Ureter (tissue), 1 donor: ENCODE measurements around the gene ROR2. TPM values are rescaled to one million over a fixed set of nuclear protein-coding genes. Genes with fewer than 3 reads are reported as not detected.
A peak's percentile ranks its signal among the peaks of the same experiment; 100 is the strongest.

Source experiments
- DNase-seq: peaks from one replicate; pipeline ENCODE4 v3.0.0-alpha.2; 2020; ENCODE audit warnings: low spot score
- total RNA-seq: library from RNA; stranded (reverse); gene quantifications from one replicate; pipeline ENCODE4 v1.2.4, GENCODE V29; 2023
- donor health status: DM: yes; HTN: yes; CAD: no.

ROR2 gene
- total RNA-seq, 1 donor from 2014 or later: 16.7 TPM

DNA sequence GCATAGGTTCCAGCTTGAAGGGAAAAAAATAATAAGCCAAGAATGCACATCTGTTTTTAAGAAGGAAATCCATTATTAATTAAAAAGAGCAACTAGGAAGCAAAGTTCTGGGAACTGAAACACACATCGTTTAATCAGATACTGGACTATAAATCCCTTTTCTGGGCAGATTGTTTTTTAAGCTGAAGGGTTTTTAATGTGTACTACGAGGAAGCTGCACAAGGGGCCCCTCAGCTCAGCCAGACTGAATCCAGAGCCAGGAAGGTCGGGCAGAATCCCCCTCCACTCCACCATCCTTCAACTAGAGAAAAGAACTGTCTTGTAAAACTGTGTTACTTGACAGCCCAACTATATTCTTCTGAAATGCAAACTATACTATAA is 49.2 kb downstream of the ROR2 start:
- DNase-seq: no peak

DNA sequence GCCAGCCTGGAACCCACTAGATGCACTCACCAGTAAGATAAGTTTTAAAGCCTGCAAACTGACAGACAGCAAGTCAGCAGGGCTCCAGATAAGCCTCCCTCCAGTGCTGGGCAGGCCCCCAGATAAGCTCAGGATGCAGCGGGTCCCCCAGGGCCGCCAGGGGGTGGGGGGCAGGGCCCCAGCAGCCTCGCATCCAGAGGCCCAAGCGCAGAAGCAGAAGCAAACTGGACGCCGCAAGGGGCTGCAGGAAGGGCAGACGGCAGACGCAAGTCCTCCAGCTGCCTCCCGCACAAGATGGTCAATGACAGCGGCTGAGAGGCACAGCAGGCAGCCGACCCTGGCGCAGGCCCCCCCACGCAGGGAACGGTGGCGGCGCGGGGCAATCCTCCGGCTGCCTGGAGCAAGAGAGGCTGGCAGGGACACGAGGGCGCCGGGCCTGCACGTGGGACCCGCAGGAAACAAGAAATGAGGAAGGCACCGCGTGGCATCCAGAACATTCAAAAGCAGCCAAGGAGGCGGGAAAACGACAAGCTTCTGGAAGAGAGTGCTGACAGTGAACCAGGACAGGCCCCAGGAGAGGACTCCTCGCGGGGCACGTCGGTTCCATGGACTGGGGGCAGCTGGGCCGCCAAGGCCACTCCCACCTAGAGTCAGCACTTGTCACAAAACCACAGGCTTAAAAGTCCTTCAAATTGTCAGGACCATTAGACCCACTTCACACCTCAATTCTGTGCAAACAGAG is 49.8 kb downstream of the ROR2 start:
- DNase-seq: no peak

DNA sequence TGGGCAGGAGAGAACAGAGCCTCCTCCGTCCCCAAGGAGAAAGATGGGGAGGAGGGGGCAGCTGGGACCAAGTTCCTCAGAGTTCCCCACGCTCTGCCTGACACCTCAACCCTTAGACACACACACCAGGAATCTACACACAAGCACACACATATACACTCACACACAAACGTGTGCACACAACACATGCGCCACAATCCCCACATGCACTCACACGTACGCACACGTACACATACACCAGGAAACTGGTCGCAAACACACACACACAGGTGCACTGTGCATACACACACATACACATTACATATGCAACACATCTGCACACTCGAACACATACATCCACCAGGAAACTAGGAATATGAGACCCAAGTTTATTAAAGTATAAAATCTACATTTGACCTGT is 50.4 kb downstream of the ROR2 start:
- DNase-seq: no peak

DNA sequence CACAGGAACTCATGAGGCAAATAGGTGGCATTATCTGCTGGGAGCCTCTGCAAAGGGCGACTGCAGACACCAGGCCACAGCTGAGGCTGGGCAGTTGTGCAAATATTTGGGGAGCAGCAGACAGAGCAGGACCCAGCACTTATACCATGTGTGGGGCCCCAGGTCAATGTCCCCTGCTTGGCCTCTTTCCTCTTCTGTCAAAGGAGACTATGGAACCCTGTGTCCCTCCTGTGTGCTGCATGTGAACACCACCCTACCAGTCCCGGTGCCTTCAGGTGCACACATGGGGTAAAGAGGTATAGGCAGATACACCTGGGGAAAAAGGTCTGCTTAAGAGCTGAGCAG is 50.8 kb downstream of the ROR2 start:
- no peak for DNase-seq

DNA sequence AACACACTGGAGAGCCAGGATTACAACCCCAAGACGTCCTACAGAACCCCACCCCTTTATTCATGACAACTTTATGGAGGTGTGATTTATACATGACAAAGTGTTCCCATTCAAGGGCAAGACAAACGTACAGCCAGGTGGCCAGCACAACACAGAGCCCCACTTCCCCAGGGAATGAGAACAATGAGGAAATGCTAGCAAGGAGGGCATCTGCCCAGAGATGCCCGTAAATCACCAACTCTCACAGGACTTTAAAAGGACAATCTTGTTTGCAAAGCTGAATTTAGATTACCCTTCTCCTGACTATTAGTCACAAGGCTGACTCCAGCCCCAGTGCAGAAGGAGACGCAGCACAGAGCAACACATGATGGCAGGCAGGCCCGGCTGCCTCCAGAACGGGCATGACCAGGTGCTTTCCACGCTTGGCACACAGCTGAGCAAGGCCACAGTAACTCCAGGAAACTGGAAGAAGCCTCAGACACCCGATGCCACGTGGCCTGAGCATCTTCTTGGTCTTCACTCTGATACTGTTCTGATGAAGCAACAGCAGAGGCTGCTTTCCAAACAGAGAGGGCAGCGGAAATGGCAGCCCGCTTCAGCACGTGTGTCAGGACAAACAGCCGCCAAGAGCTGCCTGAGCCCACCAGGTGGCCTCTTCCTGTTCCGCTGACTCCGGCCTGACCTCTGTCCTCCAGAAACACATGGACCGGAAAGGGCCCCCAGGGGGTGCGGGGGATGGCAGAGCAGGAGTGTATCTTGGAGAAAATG is 51.4 kb downstream of the ROR2 start:
- DNase-seq: peak; percentile 71

DNA sequence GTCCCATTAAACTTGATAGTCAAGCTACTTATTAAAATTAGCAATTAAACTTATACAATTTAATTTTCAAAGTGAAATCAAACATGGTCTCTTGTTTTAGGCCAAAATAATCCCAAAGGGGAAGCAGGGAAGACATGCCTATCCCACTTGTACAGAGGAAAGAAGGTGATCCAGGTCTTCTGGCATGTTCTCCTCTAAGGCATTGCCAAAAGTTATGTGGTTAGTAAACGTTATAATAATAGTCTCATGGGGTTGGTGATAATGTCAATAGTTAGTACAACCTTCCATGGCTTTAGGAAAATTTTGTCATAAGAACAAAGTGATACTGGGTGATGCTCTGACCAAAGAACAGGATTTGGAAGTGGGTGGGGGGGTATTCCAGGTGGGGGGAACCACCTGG is 52.8 kb downstream of the ROR2 start:
- no peak for DNase-seq

DNA sequence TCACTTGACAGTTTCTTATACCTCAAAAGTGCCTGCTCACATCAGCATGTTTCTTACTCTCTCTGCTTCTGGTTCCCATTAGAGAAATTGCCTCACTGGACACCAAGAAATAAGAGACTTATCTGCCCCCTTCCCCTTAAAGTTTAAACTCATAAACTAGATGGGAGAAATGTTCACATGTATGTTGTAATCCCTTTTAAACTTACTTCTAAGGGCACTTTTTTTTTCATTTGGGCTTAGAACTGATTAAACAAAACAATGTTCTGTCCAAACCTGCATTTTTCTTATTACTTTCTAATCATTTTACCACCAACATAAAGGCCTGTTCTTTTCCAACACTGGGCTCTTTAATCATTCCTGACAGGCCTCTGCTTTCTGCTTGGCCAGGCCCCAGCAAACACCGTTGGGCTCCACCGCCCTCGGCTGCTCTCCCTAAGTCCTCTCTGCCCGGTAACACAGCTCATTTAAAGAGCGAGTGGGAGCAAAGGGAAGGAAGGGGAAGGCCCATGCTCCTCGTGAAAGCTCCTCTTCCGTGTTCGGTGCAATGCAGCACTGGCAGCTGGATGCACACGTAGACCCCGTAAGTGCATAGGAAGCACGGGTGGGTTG is 53.4 kb downstream of the ROR2 start:
- DNase-seq: peak; percentile 67

DNA sequence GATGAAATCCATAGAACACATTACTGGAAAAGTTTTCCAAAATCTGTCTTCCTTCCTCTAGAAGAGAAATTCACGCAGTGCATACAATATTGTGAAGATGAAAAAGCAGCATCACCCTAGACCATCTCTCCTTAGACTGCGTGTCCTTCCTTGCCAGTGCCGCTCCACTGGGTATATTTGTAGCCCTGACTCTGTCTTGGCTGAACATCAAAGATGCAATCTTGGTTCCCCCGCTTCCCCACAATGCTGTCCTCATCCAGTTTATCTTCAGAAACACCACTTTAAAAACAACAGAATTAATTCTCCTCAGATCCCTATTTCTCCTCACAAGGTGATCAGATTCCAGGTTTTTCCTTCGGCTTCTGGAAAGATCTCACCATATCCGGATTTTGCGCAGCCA is 53.9 kb downstream of the ROR2 start:
- DNase-seq: no peak

DNA sequence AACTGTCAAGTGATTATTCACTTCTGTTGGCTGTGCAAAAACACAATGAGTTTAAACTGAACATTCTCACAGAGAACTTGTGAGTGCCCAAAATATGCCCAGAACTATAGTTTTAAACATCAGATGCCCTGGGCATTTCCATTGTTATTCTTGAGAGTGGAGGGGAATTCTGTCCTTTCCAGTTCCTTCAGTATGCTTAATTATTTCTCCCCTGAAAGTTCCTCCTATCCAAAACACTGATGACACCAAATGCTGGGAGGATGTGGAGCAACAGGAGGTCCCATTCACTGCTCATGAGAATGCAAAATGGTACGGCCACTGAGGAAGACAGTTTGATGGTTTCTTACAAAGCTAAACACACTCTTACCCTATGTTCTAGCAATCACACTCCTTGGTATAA is 55.5 kb downstream of the ROR2 start:
- no peak for DNase-seq

DNA sequence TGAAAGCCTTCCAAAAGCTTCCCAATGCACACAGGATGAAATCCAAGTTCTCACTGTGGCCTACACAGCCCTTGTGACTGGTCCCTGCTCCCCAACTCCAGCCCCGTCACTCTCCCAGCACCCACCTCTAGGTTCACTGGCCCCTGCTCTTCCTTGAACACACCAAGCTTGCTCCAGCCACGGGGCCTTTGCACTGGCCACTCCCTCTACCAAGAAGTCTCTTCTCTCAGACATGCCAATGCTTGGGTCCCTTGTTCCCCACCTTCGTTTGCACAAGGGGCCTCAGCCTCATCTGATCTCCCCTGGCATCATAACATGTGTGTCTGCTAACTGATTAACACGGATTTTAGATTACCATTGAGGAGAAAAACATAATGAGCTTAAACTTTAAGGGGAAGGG is 56.0 kb downstream of the ROR2 start:
- DNase-seq: no peak

DNA sequence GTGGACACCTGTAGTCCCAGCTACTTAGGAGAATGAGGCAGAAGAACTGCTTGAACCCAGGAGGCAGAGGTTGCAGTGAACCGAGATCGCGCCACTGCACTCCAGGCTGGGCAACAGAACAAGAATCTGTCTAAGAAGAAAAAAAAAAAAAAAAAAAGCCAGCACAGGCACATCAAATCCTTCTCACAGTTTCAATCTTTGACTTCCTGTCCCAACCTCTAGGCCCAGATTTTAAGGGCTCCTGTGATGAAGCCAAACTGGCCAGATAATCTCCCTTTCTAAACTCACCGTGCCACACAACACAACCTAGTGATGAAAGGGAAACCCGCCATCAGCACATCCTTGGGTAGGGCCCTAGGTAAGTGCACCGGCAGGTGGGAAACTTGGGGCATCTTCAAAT is 58.1 kb downstream of the ROR2 start:
- DNase-seq: no peak

DNA sequence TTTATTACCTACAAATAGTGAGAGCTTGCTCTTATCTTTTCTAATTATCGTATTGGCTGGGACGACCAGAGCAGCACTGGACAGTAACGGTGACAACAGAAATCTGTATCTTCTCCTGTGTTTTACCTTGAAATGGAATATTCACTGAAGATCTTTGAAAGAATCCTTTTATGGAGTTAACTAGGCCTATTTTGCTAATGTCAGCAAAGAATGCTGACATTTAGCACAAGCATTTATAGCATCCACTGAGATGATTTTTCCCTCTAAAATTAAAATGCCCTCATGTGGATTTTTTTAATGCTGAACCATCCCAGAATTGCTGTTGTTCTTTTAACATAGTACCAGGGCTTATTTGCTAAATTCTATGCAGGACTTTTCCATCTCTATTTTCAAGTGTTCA is 59.4 kb downstream of the ROR2 start:
- DNase-seq: no peak

DNA sequence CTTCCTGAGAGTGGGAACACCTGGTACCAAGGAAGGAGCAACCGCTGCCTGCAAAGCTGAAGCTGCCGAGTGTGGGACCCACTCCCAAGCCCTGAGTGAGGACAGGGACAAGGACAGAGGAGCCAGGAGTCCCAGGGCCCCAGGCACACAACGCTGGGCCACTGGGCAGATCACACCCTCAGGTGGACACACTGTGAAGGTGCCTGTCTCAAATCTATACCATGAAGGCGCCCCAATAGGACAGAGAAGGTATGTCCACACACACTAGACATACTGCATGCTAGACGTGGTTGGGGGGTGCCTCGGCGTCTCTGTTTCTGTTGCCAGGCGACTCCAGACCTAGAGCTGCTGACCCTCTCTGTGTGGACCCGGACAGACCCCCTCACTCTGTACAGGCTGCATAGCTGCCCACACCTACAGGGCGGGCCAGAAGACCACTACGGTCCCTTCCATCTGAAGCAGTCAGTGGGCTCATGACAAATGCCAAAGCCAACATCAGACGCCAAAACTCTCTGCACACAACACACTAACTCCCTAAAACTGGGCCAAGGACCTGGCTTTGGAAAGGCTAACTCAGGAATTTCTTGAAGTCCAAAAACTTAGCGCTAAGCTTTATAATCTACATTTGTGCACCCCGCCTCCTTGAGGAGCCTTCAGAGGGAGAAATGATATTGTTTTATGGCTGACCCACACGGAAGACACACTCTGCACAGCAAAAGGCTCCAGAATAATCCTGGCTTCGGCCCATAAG is 60.7 kb downstream of the ROR2 start:
- no peak for DNase-seq

DNA sequence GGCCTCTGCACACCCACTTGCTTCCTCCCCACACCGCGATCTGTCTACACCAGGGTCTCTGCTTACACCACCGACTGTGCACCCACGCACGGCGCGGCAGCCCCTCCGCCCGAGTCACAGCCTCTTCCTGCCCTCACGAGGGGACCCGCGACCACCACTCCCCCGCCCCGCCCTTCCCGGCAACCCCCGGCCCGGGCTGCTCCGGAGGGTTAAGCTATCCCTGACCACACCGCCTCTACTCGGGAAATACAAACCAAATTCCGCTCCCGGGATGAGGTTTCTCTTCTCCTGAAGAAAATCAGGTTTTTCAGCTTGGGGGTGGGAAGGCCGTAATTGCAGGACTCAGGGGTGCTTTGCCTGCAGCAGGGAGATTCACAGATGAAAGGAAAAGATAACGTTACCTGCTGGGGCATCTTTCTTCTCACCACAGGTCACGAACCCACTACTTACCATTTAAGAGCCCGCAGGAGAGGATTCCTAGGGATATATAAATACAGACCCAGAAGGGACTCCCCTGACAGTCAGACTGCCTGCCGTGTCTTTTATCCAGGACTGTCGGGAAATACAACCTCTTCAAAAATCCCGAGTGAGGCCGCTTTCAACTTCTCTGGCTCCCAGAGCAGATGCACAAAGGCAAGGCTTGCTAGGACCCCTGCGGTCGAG is 63.5 kb downstream of the ROR2 start:
- no peak for DNase-seq

DNA sequence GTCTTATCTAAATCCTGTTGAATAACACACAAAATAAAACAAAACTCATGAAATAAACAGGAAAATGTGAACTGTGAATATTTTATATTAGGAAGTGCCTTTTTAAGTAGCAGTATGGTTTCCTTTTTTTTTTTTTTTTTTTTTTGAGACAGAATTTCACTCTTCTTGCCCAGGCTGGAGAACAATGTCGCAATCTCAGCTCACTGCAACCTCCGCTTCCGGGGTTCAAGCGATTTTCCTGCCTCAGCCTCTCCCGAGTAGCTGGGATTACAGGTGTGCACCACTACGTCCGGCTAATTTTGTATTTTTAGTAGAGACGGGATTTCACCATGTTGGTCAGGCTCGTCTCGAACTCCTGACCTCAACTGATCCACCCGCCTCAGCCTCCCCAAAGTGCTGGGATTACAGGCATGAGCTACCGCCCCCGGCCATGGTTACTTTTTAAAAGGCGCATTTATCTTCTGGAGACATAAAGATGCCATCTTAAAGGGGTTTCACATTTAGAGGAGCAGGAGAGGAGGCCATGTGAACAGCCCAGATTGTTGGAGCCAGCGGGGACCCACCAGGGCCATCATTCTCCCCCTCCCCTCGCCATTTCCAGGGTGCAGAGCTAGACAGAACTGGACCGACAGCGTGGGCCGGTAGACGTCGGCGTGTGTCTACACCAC is 64.1 kb downstream of the ROR2 start:
- DNase-seq: no peak

DNA sequence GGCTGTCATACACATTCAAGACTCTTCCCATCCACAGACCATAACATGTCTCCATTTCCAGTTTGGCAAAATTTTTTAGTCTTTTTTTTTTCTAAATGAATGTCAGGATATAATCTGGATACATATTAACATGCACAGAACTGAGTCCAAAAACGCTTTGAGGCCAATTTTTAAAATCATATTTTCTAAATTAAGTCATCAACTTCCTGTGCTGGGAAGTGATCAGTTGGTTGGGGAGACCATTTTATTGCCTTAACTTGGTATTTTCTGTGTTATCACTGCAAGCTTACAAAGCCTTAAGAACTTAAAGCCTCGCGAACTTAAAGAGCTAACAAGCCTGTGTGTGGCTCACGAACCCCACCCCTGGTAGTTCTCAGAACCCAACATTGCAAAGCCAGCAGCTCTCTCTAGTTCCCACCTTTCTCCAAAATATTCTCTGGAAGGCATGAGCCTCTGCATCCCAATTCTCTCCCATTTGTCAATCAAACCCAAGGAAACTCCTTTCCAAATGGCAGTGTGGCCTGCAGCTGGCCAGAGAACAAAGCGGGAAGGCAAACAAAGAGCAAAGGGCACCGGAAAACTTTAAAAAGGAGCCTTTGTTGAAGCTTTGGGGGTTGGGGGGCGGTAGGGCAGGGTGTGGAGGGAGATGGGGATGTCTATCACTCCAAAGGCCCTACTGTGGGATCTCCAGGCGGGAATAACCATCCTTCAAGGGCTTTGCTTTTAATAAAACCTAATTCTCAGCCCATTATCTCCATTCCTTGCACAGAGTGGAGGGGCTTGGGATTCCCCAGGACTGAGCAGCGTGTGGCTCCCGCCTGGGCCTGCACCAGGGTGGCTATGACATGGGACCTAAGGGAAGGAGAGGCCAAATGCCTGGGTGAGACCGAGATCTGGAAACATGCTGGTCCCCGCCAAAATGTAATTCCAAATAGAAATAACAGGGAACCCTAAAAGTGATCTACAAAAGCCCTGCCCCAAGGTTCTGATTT is 65.0 kb downstream of the ROR2 start:
- no peak for DNase-seq

DNA sequence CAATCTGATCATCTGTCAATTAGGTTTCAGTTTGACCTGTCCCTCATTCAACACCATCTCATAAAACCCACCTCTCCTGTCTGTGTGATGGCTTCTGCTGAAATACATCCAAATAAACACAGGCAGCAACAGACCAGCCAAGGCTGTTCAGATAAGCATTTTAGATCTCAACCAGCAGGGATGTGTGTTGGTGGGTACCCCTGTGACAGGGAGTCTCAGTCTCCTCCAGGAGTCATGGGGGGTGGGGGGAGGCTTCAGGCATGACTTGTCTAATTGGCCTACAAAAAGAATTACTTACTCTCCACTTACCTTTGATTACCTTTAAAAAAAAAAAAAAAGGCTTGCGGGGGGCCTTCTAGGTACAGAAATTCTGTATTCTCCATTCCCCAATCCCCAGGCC is 65.9 kb downstream of the ROR2 start:
- DNase-seq: no peak

DNA sequence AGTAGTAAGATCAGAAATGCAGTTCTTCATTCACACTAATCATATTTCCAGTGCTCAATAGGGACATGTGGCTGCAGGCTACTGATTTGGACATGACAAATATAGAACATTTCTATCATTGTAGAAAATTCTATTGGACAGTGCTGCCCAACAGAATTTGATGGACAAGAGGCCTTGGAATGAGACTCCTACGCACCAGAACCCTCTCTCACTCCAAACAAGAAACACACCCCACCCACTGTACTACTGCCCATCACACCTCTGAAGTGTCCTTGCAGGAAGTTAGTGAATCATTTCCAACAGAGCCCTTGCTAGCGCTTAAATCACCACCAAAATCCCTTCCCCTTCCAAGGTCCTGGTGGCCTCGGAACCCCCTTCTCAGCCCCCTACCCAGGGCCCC is 66.5 kb downstream of the ROR2 start:
- DNase-seq: no peak

DNA sequence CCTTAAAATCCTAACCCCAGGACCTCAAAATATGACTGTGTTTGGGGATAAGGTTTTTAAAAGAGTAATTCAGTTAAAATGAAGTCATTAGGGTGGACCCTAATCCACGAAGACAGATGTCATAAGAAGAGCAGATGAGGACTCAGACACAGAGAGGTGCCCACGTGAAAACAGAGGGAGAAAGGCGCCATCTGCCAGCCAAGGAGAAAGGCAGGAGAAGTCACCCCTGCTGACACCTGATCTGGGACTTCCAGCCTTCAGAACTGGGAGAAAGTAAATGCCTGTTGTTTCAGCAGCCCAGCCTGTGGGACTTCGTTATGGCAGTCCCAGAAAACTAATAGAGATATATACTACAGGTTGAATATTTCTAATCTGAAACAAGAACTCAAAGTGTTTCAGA is 67.4 kb downstream of the ROR2 start:
- no peak for DNase-seq

DNA sequence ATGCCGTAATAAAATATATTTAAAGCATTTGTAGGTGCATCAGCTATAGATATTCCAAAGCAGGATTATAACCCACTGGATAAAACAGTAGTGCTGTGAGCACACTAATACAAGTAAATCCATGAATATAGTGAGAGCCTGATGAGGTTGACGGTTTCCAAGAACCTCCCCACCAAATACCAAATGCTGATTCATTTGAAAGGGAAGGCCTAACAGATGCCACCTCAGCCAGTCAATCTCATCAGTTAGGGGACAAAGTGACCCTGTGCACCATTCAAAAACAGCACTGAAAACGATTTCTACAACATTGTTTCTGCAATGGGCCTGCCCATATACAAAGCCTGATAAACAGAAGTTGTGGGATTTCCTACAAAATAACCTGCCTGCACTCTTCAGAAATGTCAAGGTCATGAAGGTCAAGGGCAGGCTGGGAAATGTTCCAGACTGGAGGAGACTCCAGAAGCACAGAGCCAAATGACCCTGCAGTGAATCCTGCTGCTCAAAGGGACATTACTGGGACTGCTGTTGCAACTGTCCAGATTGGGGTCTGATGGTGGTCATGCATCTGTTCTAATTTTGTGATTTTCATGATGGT is 69.6 kb downstream of the ROR2 start:
- no peak for DNase-seq
